K562 (cell line): ENCODE measurements around the gene TSPAN18. TPM values are rescaled to one million over a fixed set of nuclear protein-coding genes. Genes with fewer than 3 reads are reported as not detected.

Experiments used
- ATAC-seq: fragments of 200-7000 bp; cut with Tn5 transposase; 3 replicates; pipeline ENCODE4 v1.9.1; 2020; ENCODE audit warnings: moderate library complexity
- BruUV-seq: library from RNA; stranded (reverse); fragments of 400-500 nt; replicated peaks from 2 replicates; lab custom pipeline; 2021; lab: Mats Ljungman, UMichigan
- CTCF ChIA-PET: fragments of 300-600 bp; formaldehyde crosslinking; extraction: SDS; loops from one replicate; lab custom pipeline; 2021; ENCODE audit warnings: low intra/inter-chr PET ratio; lab: Yijun Ruan, JAX
- POLR2A ChIA-PET: fragments of 300-600, 350-650 bp; sonication (Branson Sonifier 250); formaldehyde crosslinking; extraction: SDS; loops from one replicate; lab custom pipeline; 2021; ENCODE audit warnings: antibody characterized with exemption, inconsistent platforms; lab: Yijun Ruan, JAX
- DNase-seq, 4 experiments: peaks; one replicate each; pipeline versions ENCODE4 v3.0.0 to v3.0.0-alpha.2; 2011 to 2018; ENCODE audit warnings: low spot score in 3 of 4, mixed read lengths in 3 of 4; ENCODE audit errors: extremely low read depth in 1 of 4
- FAIRE-seq: peaks from 2 replicates; lab custom pipeline; 2011; peaks lifted over from hg19 to GRCh38; lab: Jason Lieb, UNC
- H2AFZ ChIP-seq: 2 replicates; pipeline ENCODE4 v1.6.0; 2011; ENCODE audit warnings: low read depth, low read length, control low read depth, inconsistent platforms
- H3K27ac ChIP-seq: fragments of 200-600 bp; 3 replicates; pipeline ENCODE4 v1.8.0; 2011; ENCODE audit warnings: low read depth, mild to moderate bottlenecking, control low read depth, inconsistent platforms, low read length, moderate library complexity, mixed read lengths; ENCODE audit errors: extremely low read depth
- H3K27me3 ChIP-seq, 2 experiments: fragments of 300-600 bp in 1 of 2; 2 replicates in 1 of 2; 3 replicates in 1 of 2; pipeline versions ENCODE4 v1.6.0 to v1.8.0; 2011; ENCODE audit warnings: inconsistent platforms in 2 of 2, low read length in 2 of 2, mild to moderate bottlenecking in 1 of 2, mixed read lengths in 1 of 2, moderate library complexity in 1 of 2; ENCODE audit not compliant: control insufficient read depth in 2 of 2, insufficient read depth in 2 of 2
- H3K36me3 ChIP-seq: fragments of 300-600 bp; 3 replicates; pipeline ENCODE4 v1.8.0; 2011; ENCODE audit warnings: mild to moderate bottlenecking, low read length, inconsistent platforms; ENCODE audit not compliant: control insufficient read depth, insufficient read depth
- H3K4me1 ChIP-seq, 2 experiments: fragments of 200-600 bp in 1 of 2; replicated peaks in 1 of 2; 2 replicates in 1 of 2; 3 replicates in 1 of 2; pipeline versions ENCODE4 v1.5.1 to v1.8.0; 2011; ENCODE audit warnings: inconsistent platforms in 2 of 2, low read length in 2 of 2, mild to moderate bottlenecking in 1 of 2, mixed read lengths in 1 of 2, moderate library complexity in 1 of 2; ENCODE audit not compliant: control insufficient read depth in 2 of 2, insufficient read depth in 2 of 2
- H3K4me2 ChIP-seq: 2 replicates; pipeline ENCODE4 v1.6.1; 2011; ENCODE audit warnings: low read length, control low read depth, inconsistent platforms, mixed read lengths; ENCODE audit not compliant: insufficient read depth
- H3K4me3 ChIP-seq: fragments of 200-600 bp; sonication (generic), shearing (Covaris generic); 2 replicates; pipeline ENCODE4 v1.5.1; 2016; ENCODE audit warnings: control low read depth, inconsistent platforms
- H3K79me2 ChIP-seq: fragments of 200-600 bp; 3 replicates; pipeline ENCODE4 v1.8.0; 2011; ENCODE audit warnings: low read length, inconsistent platforms; ENCODE audit not compliant: control insufficient read depth, insufficient read depth
- H3K9ac ChIP-seq, 2 experiments: 2 replicates each; pipeline versions ENCODE4 v1.6.0 to v1.6.1; 2011; ENCODE audit warnings: low read depth in 2 of 2, low read length in 2 of 2, control low read depth in 1 of 2, inconsistent platforms in 1 of 2, mild to moderate bottlenecking in 1 of 2, mixed read lengths in 1 of 2; ENCODE audit not compliant: insufficient read depth in 1 of 2
- H3K9me1 ChIP-seq: one replicate; pipeline ENCODE4 v1.6.0; 2011; ENCODE audit warnings: inconsistent platforms, mild to moderate bottlenecking, low read length, moderate library complexity; ENCODE audit not compliant: control insufficient read depth, insufficient read depth
- H3K9me3 ChIP-seq: replicated peaks from 2 replicates; pipeline ENCODE4 v1.5.1; 2011; ENCODE audit warnings: low read depth, low read length, inconsistent platforms; ENCODE audit not compliant: control insufficient read depth, insufficient read depth
- H4K20me1 ChIP-seq: replicated peaks from 2 replicates; pipeline ENCODE4 v1.6.1; 2011; ENCODE audit warnings: low read length, inconsistent platforms, mixed read lengths; ENCODE audit not compliant: control insufficient read depth, insufficient read depth
- CC2D1A ChIP-seq: fragments of 450-650 bp; IDR thresholded peaks from 2 replicates; pipeline ENCODE4 v1.6.1; 2017; ENCODE audit warnings: mild to moderate bottlenecking
- ILK ChIP-seq: fragments of 450-650 bp; IDR thresholded peaks from 2 replicates; pipeline ENCODE4 v1.6.1; 2016; ENCODE audit warnings: missing genetic modification characterization, low read depth, mild to moderate bottlenecking, missing compliant biosample characterization, moderate library complexity, borderline replicate concordance
- JUND ChIP-seq, 2 experiments: IDR thresholded peaks; 2 replicates in 1 of 2; 3 replicates in 1 of 2; pipeline ENCODE4 v1.6.1; 2011; ENCODE audit warnings: borderline replicate concordance in 2 of 2, low read depth in 2 of 2, low read length in 2 of 2, improper control_type of control experiment in 1 of 2, missing biosample characterization in 1 of 2, missing genetic modification characterization in 1 of 2, missing genetic modification reagents in 1 of 2
- SETDB1 ChIP-seq: IDR thresholded peaks from one replicate; pipeline ENCODE4 v1.6.1; 2012; ENCODE audit warnings: low read length, control low read depth, inconsistent platforms
- SNRNP70 ChIP-seq: fragments of 200-400 bp; formaldehyde crosslinking; optimal IDR thresholded peaks from 2 replicates; pipeline ENCODE3; 2017; ENCODE audit warnings: low read depth, low read length
- ZNF263 ChIP-seq: sonication (generic); formaldehyde crosslinking; IDR thresholded peaks from 2 replicates; pipeline ENCODE4 v1.8.0; 2022; ENCODE audit warnings: mild to moderate bottlenecking, missing genetic modification reagents, borderline replicate concordance
- ZNF384 ChIP-seq: IDR thresholded peaks from 2 replicates; pipeline ENCODE4 v1.6.1; 2012; ENCODE audit warnings: low read depth, low read length, improper control_type of control experiment
- WGBS: fragments of 100-300 bp; shearing (Covaris generic); methylation state at CpG from one replicate; pipeline ENCODE4 v1.1.6; 2016; ENCODE audit warnings: low coverage, mixed read lengths; ENCODE audit not compliant: insufficient coverage; ENCODE audit errors: missing lambda C conversion rate; 5-methylcytosine and 5-hydroxymethylcytosine counted together
- in situ Hi-C: fragments of 300-500 bp; cut with MboI; formaldehyde crosslinking; loops from 4 replicates; pipeline ENCODE4 v1.15.0; 2018; ENCODE audit warnings: inconsistent platforms, mixed read lengths
- intact Hi-C: fragments of 100-400 bp; cut with micrococcal nuclease; formaldehyde crosslinking; loops from 2 replicates; pipeline ENCODE4 v1.14.2; 2022
- polyA plus RNA-seq, 8 experiments: library from polyadenylated mRNA; depleted of rRNA in 4 of 8; stranded (reverse) in 5 of 8; unstranded in 3 of 8; fragments of >200 nt; fragmentation: Nextera tagmentation in 2 of 8; fragmentation: Illumina TruSeq in 1 of 8; extraction: Ambion mirVana in 2 of 8; extraction: Trizol in 1 of 8; gene quantifications; 2 replicates each; pipeline versions ENCODE4 v1.2.1 to v1.2.3, GENCODE V29; 2011 to 2014; ENCODE audit warnings: inconsistent platforms in 1 of 8, missing spikeins in 1 of 8
- total RNA-seq, 7 experiments: library from RNA; depleted of rRNA in 6 of 7; stranded (reverse); fragments of >200 nt in 6 of 7; fragmentation: Illumina TruSeq in 2 of 7; extraction: Trizol in 2 of 7; gene quantifications; 2 replicates each; pipeline versions ENCODE4 v1.2.1 to v1.2.3, GENCODE V29; 2011 to 2021; ENCODE audit warnings: low replicate concordance in 1 of 7
- TF ChIP-seq, protein P1 (sequence below): sonication (generic); formaldehyde crosslinking; IDR thresholded peaks from 2 replicates; pipeline ENCODE4 v1.4.0; 2020; ENCODE audit warnings: mild to moderate bottlenecking, missing genetic modification reagents
- TF ChIP-seq, protein P2 (sequence below): fragments of 450-650 bp; IDR thresholded peaks from 2 replicates; pipeline ENCODE4 v1.6.1; 2016

TSPAN18 gene
- total and polyA plus RNA-seq, 9 of the 15 experiments (the other 6 are each of a cell fraction or from before 2014, with no cell fraction given), result 0.17 to 0.35 (median 0.22) TPM; not detected in 4

DNA sequence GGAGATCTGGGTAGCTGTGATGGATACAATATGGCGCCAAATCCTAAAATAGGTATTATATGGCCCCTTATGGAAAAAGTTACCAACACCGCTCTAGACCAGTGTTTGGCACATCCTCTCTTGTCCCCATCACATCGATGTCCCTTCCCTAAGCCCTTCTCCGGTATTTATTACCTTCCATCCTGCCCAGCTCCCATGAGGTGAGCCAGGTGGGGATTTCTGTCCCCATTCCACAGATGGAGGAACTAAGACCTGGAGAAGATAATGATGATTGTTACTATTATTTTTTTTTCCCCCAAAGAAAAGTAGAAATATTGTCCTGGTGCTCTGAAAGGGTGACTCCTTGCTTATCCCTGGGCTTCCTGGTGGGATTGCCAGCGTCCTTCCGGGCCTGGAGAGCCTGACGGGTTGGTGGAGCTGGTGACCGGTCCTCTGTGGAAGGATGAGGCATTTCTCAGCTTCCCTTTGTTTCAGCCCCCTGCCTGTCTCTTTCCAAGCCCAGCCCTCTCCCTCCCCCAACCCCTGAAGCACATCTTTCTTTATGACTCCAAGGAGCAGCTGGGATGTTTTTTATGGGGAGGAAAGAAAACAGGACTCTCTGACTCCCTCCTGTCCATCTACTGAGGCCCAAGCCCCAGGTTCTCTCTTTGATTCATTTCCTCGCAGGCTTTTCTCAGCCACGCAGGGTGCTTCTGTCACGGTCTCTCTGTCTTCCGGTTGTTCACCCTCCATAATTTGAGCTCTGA is 158.5 kb downstream of the TSPAN18 start:
- Histone ChIP-seq H3K79me2 (no peaks in the 10 kb centered on the region), H4K20me1 (no peaks in the 10 kb centered on the region; the same call in 1 of the 2 replicates), H3K36me3 (no peaks in the 10 kb centered on the region), H3K9me1 (no peaks in the 10 kb centered on the region), H3K4me2 (no peak overlapping the region), H2AFZ (no peak overlapping the region), H3K9ac (no peak overlapping the region), H3K4me3 (no peak overlapping the region), H3K27ac (no peak overlapping the region)
- no peak for FAIRE-seq
- BruUV-seq, result no TSS peak
- in situ Hi-C loops, result no loop called here
- no peak for DNase-seq
- CTCF ChIA-PET, result no interaction called here
- 4% methylated on average over 12 of the region's 12 CpGs for WGBS
- TF ChIP-seq, protein P1, sequence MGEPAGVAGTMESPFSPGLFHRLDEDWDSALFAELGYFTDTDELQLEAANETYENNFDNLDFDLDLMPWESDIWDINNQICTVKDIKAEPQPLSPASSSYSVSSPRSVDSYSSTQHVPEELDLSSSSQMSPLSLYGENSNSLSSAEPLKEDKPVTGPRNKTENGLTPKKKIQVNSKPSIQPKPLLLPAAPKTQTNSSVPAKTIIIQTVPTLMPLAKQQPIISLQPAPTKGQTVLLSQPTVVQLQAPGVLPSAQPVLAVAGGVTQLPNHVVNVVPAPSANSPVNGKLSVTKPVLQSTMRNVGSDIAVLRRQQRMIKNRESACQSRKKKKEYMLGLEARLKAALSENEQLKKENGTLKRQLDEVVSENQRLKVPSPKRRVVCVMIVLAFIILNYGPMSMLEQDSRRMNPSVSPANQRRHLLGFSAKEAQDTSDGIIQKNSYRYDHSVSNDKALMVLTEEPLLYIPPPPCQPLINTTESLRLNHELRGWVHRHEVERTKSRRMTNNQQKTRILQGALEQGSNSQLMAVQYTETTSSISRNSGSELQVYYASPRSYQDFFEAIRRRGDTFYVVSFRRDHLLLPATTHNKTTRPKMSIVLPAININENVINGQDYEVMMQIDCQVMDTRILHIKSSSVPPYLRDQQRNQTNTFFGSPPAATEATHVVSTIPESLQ (CRISPR knock-in tag), result no peak
- TF ChIP-seq CC2D1A, result no peak
- TF ChIP-seq ZNF384, result no peak
- TF ChIP-seq ILK (tag), result no peak
- TF ChIP-seq, protein P2, sequence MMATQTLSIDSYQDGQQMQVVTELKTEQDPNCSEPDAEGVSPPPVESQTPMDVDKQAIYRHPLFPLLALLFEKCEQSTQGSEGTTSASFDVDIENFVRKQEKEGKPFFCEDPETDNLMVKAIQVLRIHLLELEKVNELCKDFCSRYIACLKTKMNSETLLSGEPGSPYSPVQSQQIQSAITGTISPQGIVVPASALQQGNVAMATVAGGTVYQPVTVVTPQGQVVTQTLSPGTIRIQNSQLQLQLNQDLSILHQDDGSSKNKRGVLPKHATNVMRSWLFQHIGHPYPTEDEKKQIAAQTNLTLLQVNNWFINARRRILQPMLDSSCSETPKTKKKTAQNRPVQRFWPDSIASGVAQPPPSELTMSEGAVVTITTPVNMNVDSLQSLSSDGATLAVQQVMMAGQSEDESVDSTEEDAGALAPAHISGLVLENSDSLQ, result no peak
- no peak for TF ChIP-seq JUND (IDR thresholded peaks at IDR 0.05; ENCODE audit: borderline replicate concordance, low read depth, low read length)
- TF ChIP-seq JUND (tag; IDR thresholded peaks at IDR 0.05; ENCODE audit: borderline replicate concordance, low read depth, low read length), result no peak
- TF ChIP-seq ZNF263, result no peak
- TF ChIP-seq SETDB1, result no peak
- no peak for TF ChIP-seq SNRNP70
- TF ChIP-seq, all 486 proteins: peak for 0
- POLR2A ChIA-PET, result interaction anchor here (0.7 to 1.4 kb wide), 5 partner anchors 8 to 615 kb away, joined by 3 to 4 read pairs (median 3); no protein-coding TSS in a partner anchor
- no peak for ATAC-seq
- H3K27me3 ChIP-seq, result peaks cover 7 to 67% of the 10 kb centered on the region in 2 experiments; a peak in 4 of 5 replicates
- intact Hi-C loops, result no loop called here
- no peaks in the 10 kb centered on the region for H3K9me3 ChIP-seq
- H3K4me1 ChIP-seq, result no peaks in the 10 kb centered on the region
